Stimulated activated naive CD8-positive, alpha-beta T cell treated with anti-CD3 and anti-CD28 coated beads, Interleukin-15, Interleukin-2, amounts not matched to agents 100 ng/mL and 50 ng/mL, for 24 hours (primary cell): ENCODE results near the gene TIMELESS.
"Not testable (repeated sequence)": the region's sequence is repeated elsewhere in the genome, so short reads cannot be mapped to it uniquely, and the experiment has no call there.

Experiments used
- H3K27ac Mint-ChIP-seq: one replicate; pipeline ENCODE4 v1.8.0; 2021; ENCODE audit warnings: mild to moderate bottlenecking, mixed read lengths
- H3K27me3 Mint-ChIP-seq: one replicate; pipeline ENCODE4 v1.8.0; 2021; ENCODE audit warnings: mixed read lengths
- H3K36me3 Mint-ChIP-seq: one replicate; pipeline ENCODE4 v1.8.0; 2021; ENCODE audit warnings: low read depth, mixed read lengths
- H3K4me1 Mint-ChIP-seq: one replicate; pipeline ENCODE4 v1.8.0; 2021; ENCODE audit warnings: low read depth, mixed read lengths
- H3K4me3 Mint-ChIP-seq: one replicate; pipeline ENCODE4 v1.8.0; 2021; ENCODE audit warnings: mild to moderate bottlenecking, mixed read lengths
- H3K9me3 Mint-ChIP-seq: one replicate; pipeline ENCODE4 v1.8.0; 2021; ENCODE audit warnings: mixed read lengths

TIMELESS gene, protein sequence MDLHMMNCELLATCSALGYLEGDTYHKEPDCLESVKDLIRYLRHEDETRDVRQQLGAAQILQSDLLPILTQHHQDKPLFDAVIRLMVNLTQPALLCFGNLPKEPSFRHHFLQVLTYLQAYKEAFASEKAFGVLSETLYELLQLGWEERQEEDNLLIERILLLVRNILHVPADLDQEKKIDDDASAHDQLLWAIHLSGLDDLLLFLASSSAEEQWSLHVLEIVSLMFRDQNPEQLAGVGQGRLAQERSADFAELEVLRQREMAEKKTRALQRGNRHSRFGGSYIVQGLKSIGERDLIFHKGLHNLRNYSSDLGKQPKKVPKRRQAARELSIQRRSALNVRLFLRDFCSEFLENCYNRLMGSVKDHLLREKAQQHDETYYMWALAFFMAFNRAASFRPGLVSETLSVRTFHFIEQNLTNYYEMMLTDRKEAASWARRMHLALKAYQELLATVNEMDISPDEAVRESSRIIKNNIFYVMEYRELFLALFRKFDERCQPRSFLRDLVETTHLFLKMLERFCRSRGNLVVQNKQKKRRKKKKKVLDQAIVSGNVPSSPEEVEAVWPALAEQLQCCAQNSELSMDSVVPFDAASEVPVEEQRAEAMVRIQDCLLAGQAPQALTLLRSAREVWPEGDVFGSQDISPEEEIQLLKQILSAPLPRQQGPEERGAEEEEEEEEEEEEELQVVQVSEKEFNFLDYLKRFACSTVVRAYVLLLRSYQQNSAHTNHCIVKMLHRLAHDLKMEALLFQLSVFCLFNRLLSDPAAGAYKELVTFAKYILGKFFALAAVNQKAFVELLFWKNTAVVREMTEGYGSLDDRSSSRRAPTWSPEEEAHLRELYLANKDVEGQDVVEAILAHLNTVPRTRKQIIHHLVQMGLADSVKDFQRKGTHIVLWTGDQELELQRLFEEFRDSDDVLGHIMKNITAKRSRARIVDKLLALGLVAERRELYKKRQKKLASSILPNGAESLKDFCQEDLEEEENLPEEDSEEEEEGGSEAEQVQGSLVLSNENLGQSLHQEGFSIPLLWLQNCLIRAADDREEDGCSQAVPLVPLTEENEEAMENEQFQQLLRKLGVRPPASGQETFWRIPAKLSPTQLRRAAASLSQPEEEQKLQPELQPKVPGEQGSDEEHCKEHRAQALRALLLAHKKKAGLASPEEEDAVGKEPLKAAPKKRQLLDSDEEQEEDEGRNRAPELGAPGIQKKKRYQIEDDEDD

DNA sequence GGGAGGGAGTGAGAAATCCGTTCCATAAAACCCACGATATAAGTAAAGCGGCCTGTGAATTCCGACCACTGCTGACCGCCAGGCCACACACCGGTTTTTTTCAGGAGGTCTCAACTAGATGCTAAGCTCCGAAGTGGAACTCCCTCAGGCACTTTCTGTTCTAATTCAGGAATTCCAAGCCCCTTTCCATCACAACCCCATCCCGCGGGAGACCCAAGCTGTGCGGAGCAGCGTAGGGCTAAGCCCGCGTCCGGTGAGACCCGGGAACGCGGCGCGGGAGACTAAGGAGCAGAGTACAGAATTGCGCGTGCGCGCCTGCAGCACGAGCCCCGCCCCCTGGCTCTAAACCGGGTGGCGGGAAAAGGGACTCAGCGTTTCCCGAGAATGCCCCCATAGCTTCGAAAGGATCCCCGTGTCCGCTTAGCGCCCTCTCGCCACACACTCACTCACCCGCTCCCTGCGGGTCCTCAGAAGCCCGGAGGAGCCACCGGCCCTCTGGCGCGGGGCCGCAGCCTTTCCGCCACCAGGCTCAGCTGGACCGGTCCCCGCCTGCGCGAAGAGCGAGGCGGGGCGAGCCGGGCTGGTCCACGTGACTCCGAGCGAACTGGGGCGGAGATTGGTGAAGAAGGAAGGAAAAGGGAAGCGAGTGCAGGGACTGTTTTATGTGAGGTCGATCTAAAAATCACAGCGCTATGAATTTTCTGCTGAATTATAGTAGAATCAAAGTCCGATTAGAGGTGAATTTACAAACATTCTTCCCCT lies at the start of gene TIMELESS:
Gene TIMELESS, minus strand, starts transcription at position 567 of the 762 bp plus-strand sequence. CDS start 15,256 bp downstream, outside the sequence.
- H3K36me3 Mint-ChIP-seq, result peaks cover 19% of the 10 kb centered on the region
- H3K4me3 Mint-ChIP-seq, result peak within 1 kb of the TSS; percentile 90
- H3K9me3 Mint-ChIP-seq, result peaks cover 3% of the 10 kb centered on the region
- no peaks in the 10 kb centered on the region for H3K27me3 Mint-ChIP-seq
- H3K4me1 Mint-ChIP-seq, result peaks cover 18% of the 10 kb centered on the region
- H3K27ac Mint-ChIP-seq, result peak within 1 kb of the TSS; percentile 94

DNA sequence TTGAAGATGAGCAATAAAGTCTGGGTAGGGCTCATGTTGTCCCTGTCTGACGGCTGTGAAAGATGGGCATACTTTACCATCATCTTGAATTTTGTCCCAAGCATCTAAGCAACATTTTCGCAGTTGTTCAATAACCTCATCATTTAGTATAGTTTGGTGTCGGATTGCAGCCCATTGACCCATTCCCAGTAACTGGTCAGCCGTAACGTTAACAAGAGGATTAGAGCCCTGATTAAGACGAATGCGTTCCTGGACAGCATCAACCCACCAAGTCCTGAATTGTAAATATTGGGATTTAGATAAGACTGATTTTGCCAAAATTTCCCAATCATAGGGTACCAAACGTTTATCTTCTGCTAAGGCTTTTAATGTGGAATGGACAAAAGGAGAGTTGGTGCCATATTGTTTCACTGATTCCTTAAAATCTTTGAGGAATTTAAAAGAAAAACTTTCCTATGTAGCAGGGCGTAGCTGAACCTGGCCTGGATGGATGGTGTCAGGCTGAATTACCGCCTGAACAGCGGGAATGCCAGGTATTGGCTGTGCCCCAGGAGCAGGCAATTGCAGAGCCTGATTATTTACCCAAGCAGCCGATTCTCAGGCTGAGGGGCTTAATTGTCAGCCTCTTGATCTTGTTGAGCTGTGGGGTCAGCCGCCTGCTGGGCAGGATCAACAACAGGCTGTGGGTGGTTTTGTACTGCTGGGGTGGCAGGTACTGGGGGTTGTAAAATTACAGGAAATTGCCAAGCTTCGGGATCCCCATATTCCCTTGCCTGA lies 49.1 kb upstream of the TIMELESS start:
- H3K4me1 Mint-ChIP-seq, H3K36me3 Mint-ChIP-seq, H3K27ac Mint-ChIP-seq, H3K9me3 Mint-ChIP-seq, H3K27me3 Mint-ChIP-seq, H3K4me3 Mint-ChIP-seq: not testable (repeated sequence)

DNA sequence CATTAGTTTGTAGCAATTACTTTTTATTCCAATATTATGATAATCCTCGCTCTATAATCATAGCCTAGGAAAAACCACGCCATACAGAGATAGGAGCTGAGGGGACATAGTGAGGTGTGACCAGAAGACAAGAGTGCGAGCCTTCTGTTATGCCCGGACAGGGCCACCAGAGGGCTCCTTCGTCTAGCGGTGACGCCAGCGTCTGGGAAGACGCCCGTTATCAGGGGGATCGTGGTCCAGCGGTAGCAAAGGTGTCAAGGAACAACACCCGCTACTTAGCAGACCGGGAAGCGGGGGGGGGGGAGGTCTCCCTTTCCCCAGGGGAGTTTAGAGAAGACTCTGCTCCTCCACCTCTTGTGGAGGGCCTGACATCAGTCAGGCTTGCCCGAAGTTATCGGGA lies 47.5 kb upstream of the TIMELESS start:
- not testable (repeated sequence) for H3K9me3 Mint-ChIP-seq, H3K27ac Mint-ChIP-seq, H3K4me1 Mint-ChIP-seq, H3K4me3 Mint-ChIP-seq, H3K27me3 Mint-ChIP-seq, H3K36me3 Mint-ChIP-seq

DNA sequence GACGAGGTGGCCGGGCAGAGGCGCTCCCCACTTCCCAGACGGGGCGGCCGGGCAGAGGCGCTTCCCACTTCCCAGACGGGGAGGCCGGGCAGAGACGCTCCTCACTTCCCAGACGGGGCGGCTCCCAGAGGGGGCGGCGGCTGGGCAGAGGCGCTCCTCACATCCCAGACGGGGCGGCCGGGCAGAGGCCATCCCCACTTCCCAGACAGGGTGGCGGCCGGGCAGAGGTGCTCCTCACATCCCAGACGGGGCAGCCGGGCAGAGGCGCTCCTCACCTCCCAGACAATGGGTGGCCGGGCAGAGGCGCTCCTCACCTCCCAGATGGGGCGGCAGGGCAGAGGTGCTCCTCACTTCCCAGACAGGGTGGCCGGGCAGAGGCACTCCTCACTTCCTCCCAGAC lies 45.3 kb upstream of the TIMELESS start:
- H3K36me3 Mint-ChIP-seq, H3K9me3 Mint-ChIP-seq, H3K4me1 Mint-ChIP-seq, H3K4me3 Mint-ChIP-seq, H3K27ac Mint-ChIP-seq: not testable (repeated sequence)
- H3K27me3 Mint-ChIP-seq, result peaks cover 31% of the 10 kb centered on the region

DNA sequence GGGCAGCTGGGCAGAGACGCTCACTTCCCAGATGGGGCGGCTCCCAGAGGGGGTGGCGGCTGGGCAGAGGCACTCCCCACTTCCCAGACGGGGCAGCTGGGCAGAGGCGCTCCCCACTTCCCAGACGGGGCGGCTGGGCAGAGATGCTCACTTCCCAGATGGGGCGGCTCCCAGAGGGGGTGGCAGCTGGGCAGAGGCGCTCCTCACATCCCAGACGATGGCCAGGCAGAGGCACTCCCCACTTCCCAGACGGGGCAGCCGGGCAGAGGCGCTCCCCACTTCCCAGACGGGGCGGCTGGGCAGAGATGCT lies 44.8 kb upstream of the TIMELESS start:
- not testable (repeated sequence) for H3K9me3 Mint-ChIP-seq, H3K36me3 Mint-ChIP-seq, H3K4me1 Mint-ChIP-seq, H3K4me3 Mint-ChIP-seq, H3K27ac Mint-ChIP-seq
- peaks cover 34% of the 10 kb centered on the region for H3K27me3 Mint-ChIP-seq

DNA sequence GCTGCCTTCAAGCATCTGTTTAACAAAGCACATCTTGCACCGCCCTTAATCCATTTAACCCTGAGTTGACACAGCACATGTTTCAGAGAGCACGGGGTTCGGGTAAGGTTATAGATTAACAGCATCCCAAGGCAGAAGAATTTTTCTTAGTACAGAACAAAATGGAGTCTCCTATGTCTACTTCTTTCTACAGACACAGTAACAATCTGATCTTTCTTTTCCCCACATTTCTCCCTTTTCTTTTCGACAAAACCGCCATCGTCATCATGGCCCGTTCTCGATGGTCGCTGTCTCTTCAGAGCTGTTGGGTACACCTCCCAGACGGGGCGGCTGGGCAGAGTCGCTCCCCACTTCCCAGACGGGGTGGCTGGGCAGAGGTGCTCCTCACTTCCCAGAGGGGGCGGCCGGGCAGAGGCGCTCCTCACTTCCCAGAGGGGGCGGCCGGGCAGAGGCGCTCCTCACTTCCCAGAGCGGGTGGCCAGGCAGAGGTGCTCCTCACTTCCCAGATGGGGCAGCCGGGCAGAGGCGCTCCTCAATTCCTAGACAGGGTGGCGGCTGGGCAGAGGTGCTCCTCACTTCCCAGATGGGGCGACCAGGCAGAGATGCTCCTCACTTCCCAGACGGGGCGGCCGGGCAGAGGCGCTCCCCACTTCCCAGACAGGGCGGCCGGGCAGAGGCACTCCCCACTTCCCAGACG lies 44.3 kb upstream of the TIMELESS start:
- not testable (repeated sequence) for H3K4me3 Mint-ChIP-seq

DNA sequence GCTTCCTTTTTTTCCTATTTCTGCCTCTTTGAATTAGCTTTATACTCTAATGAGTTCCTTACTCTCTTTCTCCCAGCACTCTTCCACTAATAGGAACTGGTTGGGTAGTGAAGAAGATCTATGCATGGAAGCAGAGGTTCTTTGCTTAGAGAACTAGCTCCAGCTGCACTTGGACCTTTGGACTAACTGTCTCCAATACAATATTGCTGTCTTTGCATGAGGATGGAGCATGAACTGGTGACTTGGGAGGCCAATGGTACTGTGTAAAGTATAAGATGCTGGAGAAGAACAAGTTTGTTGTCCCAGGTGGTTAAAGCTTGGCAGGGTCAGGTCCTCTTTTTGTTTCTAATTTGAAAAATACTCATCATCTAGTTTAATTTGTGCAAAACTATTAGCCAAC lies 41.1 kb upstream of the TIMELESS start:
- Mint-ChIP-seq H3K9me3 (no peaks in the 10 kb centered on the region), H3K4me3 (no peak overlapping the region), H3K36me3 (no peaks in the 10 kb centered on the region), H3K27me3 (peaks cover 45% of the 10 kb centered on the region), H3K27ac (no peak overlapping the region), H3K4me1 (peaks cover 18% of the 10 kb centered on the region)

More for the DNA sequence above, 44.3 kb upstream of the TIMELESS start:
- peaks cover 39% of the 10 kb centered on the region for H3K27me3 Mint-ChIP-seq
- H3K36me3 Mint-ChIP-seq, H3K9me3 Mint-ChIP-seq, H3K27ac Mint-ChIP-seq, H3K4me1 Mint-ChIP-seq: not testable (repeated sequence)

DNA sequence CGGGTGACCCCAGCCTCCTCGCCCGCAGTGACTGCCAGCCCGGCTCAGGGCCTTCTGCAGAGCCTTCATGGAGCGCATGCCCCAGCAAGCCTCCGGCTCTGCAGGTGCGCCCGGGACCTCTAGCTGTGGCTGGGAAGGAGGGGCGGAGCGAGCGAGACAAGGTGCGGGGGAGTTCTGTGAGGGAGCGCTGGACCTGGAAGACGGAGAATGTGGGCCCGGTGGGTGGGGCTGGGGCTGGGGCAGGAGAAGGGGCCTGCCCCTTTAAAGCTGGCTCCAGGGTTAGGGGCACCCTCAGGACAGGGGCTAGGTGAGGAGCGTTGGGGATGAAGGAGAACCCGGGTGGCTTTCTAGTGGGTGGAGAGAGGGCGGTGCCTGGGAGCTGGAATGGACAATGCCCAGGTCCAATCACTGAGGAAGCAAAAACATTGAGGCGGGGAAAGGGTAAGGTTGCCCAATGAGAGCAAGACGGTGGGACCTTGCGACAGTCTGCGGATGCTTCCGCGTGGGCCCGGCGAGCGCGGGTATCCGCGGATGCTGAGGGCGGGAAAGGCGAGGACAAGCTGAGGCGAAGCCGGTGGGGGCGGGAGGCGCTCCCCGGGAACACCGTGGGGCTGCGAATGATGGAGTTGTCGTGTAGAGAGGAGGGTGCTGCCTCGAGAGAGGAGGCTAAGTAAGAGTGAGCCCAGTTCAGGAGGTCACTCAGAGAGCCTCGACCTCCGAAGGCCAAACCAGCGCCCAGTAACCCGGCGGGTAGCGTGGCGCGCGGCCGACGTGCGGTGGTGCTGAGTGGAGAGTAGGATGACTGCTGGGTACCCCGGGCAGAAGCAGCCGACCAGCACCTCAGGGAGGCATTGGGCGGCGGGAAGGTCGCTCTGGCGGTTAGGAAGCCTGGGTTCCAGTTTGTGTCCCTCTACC lies 39.1 kb upstream of the TIMELESS start, which contains the start of gene GLS2:
Gene GLS2, minus strand, starts transcription at position 121 of the 915 bp plus-strand sequence. Its CDS starts 43 bp downstream, at position 78.
- Mint-ChIP-seq H3K4me3 (peak within 1 kb of the TSS; percentile 80), H3K27ac (no peak within 1 kb of the TSS), H3K9me3 (no peaks in the 10 kb centered on the region), H3K4me1 (peaks cover 18% of the 10 kb centered on the region), H3K36me3 (no peaks in the 10 kb centered on the region), H3K27me3 (peaks cover 45% of the 10 kb centered on the region)

DNA sequence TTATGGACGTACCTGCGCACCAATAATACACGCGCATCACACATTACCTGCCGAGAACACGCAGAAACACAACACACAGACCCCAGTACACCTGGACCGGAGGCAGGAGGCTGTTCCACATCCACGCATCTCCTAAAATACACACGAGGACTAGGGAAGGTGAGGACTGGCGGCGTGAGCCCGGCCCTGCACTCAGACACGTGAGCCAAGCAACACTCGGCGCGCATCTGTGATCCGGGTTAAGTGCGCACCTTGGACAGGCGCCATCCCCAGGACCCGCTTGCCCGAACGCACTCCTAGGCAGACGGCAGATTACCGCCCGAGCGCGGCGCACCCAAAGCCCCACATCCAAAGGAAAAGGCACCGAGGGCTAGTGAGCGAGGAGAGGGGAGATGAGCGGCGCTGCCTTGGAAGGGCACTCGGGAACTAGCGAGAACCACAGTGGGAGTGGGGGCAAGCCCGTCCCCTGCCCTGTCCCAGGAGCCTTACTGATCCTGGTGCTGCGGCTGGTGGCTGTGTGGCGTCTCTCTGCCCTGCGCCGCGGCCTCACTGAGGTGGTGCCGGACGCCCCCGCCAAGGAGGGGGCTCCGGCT lies 38.3 kb upstream of the TIMELESS start:
- H3K27me3 Mint-ChIP-seq, result peaks cover 42% of the 10 kb centered on the region
- H3K4me1 Mint-ChIP-seq, result peaks cover 18% of the 10 kb centered on the region
- peak overlapping the region; percentile 80 for H3K4me3 Mint-ChIP-seq
- H3K27ac Mint-ChIP-seq, result no peak overlapping the region
- no peaks in the 10 kb centered on the region for H3K9me3 Mint-ChIP-seq
- no peaks in the 10 kb centered on the region for H3K36me3 Mint-ChIP-seq

DNA sequence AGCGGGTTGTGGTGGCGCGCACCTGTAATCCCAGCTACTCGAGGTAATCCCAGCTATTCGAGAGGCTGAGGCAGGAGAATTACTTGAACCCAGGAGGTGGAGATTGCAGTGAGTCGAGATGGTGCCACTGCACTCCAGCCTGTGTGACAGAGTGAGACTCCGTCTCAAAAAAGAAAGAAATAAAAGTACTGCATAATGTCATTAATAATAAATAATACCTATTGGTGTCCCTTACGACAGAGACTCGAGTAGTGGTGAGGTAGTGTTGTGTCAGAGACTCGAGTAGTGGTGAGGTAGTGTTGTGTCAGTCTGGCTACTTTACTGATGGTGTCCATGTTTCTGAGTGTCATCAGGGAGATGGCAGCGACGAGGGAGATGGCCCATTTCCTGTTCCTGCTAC lies 37.5 kb upstream of the TIMELESS start:
- no peaks in the 10 kb centered on the region for H3K9me3 Mint-ChIP-seq
- no peak overlapping the region for H3K27ac Mint-ChIP-seq
- H3K4me3 Mint-ChIP-seq, result peak overlapping the region; percentile 37
- no peaks in the 10 kb centered on the region for H3K36me3 Mint-ChIP-seq
- peaks cover 38% of the 10 kb centered on the region for H3K27me3 Mint-ChIP-seq
- H3K4me1 Mint-ChIP-seq, result peaks cover 18% of the 10 kb centered on the region

DNA sequence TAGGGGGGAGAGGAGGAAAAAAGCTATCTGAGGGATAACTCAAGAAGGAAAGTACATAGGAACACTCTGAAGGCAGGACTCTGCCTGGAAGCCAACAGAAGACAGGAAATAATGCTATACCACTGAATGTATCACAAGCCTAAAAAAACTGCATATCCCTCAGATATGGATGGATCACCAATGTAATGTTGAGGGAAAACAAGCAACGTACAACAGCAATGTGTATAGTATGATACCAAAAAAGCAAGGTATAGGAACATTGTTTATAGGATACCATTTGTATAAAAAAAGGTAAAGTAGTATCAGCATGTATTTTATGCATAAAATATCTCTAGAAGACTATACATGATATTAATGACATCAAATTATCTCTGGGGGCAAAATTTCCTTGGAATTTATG lies 35.3 kb upstream of the TIMELESS start:
- no peak overlapping the region for H3K4me3 Mint-ChIP-seq
- no peak overlapping the region for H3K27ac Mint-ChIP-seq
- peaks cover 29% of the 10 kb centered on the region for H3K4me1 Mint-ChIP-seq
- H3K27me3 Mint-ChIP-seq, result peaks cover 17% of the 10 kb centered on the region
- no peaks in the 10 kb centered on the region for H3K9me3 Mint-ChIP-seq
- H3K36me3 Mint-ChIP-seq, result no peaks in the 10 kb centered on the region

DNA sequence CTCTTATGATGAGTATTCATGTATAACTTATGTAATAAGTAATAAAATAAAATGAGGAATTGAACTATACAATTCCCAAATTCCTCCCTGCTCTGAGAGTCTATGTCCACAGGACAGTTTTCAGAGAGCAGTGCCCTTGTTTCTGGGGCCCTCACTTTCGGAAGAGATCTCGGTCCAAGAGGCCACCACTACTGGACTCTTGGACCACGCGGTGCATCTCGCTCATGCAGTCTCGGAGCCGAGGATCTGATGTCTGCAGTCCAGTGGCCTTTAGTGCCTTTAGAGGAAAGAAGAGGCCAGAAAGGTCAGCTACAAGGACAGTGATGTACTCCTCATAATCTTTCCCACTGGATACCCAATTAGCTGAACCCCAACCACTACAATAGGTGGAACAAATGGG lies 30.4 kb upstream of the TIMELESS start:
- Mint-ChIP-seq H3K9me3 (no peaks in the 10 kb centered on the region), H3K4me1 (peaks cover 11% of the 10 kb centered on the region), H3K27ac (no peak overlapping the region), H3K36me3 (peaks cover 3% of the 10 kb centered on the region), H3K4me3 (no peak overlapping the region), H3K27me3 (no peaks in the 10 kb centered on the region)
